HG03097 (cell line): ENCODE measurements around the gene USP34.
"Not testable (repeated sequence)": the region's sequence is repeated elsewhere in the genome, so short reads cannot be mapped to it uniquely, and the experiment has no call there.

Experiments used
- ATAC-seq: cut with Tn5 transposase; IDR thresholded peaks from one replicate; pipeline ENCODE4 v1.9.1; 2021; ENCODE audit not compliant: unreplicated experiment, low FRiP score

USP34 gene

DNA sequence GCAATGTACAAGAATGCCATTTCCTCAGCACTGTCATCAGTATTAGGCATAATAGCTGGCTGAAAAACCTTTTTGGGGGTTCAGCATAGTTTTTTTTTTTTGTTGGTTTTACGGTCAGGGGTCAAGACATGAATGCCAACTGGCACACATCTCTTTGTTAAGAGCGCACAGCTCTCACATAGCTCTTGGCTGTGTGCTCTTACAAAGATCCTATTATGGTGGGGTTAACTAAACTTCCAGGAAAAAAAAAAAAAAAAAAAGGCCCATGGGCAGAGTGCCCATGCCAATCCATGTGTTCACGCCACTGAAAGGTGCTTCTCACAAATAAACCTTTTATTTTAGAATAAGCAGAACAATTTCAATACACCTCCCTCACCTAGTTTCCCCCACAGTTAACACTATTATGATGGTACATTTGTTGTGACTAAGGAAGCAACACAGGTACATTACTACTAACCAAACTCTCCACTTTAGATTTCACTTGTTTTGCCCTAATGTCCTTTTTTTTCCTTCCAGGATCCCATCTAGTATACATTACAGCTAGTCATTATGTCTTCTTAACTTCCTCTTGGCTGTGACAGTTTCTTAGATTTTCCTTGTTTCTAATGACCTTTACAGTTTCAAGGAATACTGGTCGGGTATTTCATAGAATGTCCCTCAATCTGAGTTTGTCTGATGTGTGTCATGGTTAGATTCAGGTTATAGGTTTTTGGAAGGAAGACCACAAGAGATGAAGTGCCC, 252.6 kb downstream of the USP34 start:
- no peak for ATAC-seq

DNA sequence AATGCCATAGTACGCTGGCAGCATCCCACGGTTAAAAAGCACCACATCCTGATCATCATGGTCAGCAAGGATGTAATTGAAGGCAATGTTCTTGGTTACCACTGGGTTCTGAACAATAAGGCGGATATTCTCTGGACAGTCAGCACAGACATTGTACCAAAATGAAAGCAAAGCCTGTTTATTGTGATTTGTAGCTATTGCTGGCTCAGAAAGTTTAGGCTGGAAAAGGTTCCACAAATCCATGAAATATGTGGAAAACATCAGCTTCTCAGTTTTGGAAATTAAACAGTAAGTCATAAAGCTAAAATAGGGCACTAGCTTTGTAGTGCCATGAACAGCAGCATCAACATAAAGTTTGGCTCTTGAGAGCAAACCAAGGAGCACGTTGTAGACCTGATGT, 256.7 kb downstream of the USP34 start:
- no peak for ATAC-seq

DNA sequence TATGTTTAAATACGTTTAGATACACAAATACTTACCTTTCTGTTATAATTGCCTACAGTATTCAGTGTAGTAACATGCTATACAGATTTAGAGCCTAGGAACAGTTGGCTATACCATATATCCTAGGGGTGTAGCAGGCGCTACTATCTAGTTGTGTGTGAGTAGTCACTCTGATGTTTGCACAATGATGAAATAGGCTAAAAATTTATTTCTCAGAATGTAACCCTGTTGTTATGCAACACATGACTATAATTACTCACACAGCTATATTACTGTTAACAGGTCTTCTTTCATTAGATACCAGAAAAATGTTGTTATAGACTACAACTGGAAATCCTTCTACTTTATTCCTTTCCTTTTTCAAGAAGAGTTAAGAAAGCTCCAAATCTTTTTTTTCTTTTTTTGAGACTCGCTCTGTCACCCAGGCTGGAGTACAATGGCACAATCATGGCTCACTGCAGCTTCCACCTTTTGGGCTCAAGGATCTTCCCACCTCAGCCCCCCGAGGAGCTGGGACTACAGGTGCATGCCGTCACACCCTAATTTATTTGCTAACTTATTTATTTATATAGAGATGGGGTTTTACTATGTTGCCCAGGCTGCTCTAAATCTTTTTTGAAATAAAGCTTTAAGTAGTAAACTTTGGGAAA, 260.4 kb downstream of the USP34 start:
- ATAC-seq: no peak

DNA sequence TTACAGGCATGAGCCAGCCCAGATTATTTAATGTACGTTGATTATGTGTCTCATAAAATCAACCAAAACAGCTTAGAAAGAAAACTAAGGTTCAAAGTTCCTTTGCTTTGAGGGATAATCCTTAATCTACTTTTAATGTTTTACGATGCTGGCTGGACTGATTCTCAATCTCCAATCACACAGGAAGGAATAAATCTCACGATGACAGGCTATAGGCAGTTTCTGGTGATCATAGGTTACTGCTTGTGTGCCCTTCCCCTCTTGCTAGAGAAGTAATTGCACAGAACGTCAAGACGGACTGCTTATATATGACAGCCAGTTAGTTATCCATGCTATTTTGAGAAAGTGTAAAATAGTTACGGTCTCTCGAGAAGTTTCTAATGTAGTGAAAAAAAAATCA, 265.8 kb downstream of the USP34 start:
- no peak for ATAC-seq

DNA sequence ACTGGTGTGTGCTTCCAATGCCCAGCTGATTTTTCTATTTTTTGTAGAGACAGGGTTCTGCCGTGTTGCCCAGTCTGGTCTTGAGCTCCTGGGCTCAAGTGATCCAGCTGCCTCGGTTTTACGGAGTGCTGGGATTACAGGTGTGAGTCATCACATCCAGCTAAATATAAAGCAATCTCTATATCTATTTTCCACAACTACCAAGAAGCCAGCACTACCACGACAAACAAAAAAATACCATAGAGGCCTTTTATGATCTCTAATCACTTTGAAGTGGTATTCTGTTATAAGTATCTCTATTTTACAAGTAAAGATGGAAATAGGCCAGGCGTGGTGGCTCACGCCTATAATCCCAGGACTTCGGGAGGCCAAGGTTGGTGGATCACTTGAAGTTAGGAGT, 274.2 kb downstream of the USP34 start:
- no peak for ATAC-seq

DNA sequence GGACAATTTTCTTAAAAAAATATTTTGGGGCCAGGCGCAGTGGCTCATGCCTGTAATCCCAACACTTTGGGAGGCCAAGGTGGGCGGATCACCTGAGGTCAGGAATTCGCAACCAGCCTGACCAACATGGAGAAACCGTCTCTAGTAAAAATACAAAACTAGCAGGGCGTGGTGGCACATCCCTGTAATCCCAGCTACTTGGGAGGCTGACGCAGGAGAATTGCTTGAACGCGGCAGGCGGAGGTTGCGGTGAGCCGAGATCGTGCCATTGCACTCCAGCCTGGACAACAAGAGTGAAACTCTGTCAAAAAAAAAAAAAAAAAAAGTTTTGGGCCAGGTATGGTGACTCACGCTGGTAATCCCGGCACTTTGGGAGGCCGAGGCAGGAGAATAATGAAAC, 276.2 kb downstream of the USP34 start:
- ATAC-seq: not testable (repeated sequence)

DNA sequence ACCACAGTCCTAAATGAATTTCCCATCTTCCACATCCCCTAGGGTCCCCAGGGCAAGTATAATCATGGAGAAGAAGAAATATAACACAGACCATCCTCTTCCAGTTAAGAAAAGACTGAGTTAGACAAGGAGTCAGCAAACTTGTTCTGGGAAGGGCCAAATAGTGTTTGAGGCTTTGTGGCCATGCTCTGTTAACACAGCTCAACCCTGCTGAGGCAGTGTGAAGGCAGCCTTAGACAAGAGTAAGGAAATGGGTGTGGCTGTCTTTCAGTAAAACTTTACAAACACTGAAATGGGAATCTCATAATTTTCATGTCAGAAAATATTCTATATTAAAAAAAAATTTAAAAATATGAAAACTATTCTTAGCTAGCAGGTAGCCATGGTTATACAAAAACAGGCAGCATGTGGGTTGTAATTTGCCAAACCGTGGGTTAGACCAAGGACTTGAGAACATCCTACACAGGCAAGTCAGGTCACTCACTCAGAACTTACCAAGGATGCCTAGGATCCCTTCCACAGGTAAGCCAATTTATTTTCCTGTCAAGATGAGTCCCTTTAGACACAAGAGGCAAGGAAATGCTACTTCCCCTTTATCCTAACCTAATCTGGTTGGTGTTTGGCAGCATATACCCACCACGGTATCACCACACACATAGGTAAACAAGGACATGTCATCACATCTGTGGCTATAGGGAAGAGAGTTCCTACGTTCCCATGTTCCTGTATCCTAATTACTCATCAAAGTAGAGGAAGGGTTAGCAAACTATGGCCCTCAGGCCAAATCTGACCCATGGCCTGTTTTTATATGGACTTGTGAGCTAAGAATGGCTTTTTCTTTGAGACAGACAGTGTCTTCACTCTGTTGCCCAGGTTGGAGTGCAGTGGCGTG, 277.0 kb downstream of the USP34 start:
- no peak for ATAC-seq

DNA sequence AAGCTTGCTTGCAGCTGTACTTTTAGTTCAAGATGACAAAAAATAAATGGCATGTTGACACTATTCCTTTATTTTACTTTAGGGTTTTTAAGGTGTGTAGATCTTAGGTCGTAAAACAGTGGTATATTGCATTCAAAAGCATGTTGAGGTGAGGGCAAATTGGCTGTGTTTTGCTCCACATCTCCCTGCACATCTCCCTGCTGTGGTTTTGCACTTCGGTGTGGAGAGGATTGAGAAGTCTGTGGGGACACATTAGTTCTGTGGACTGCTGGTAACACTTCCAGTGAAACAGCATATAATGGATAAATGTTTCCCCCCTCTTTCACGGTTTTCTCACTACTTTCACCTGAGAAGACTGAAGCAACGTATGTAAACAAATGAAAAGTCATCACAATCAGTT, 283.8 kb downstream of the USP34 start:
- ATAC-seq: no peak

DNA sequence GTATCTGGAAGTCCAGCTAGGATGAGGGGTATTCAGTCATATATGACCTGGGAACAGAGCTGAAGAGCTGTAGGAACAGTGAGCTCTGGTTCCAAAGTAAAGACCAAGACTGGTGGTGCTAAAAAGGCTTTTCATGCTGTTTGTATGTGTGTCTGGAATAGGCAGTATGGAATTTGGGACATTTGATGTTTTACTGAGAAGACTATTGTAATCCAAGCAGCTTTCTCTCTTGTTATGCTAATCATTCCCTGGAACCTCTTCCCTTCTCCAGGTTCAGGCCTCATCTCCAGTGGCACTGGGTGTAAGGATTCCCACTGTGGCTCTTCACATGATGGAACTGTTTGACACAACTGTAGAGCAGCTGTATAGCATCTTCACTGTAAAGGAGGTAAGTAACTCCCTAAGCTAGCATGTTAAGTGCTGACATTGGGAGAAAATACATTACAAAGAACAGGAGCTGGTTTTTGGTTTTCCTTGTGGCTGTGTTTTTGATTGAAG, 285.6 kb downstream of the USP34 start:
- no peak for ATAC-seq

DNA sequence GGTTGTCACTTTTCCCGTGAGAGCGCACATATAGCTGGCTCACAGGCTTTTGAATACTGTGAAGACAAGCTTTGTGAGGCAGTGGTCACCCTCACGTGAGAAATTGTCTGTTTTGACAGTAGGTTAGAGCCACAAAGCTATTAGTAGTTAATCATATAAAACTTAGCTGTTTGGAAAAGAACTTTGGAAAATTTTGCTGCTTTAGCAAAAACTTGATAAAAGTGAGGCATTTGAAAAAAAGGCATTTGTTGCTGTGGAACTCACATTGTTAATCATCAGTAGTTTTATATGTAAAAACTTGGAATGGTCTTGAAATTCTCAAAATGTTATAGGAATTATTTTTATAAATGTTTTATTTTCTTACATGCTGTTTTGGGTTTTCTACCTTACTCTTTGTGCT, 286.6 kb downstream of the USP34 start:
- ATAC-seq: no peak

DNA sequence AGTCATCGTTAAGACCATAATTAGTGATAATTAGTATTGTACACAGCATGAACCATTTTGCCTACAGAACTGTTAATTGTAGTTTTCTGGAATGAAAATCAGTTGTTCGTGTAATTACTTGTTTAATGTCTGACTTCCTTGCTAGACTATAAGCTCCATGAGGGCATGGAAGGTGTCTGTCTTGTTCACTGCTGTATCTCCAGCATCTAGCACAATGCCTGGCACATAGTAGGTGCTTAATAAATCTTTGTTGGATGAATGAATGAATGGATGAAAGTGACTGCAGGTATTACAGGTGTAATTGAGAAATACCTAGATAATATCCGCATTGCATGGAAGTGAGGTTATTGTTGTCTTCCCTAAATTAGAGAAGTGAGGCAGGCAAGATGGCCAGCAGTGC, 287.1 kb downstream of the USP34 start:
- ATAC-seq: no peak

DNA sequence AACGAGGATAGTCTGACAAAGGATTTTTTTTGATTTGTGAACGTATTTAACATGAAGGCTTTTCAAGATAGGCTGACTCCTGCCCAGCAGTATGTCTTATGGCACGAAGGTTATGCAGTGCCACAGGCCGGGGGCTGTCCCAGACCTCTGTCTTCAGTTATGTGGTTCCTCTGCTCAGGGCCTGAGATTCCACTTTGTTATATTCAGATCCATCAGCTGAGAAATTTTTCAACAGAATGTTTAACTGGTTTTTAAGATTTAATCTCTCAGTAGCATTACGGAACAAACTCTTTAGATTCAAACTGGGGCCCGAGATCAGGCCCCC, 288.9 kb downstream of the USP34 start:
- no peak for ATAC-seq

DNA sequence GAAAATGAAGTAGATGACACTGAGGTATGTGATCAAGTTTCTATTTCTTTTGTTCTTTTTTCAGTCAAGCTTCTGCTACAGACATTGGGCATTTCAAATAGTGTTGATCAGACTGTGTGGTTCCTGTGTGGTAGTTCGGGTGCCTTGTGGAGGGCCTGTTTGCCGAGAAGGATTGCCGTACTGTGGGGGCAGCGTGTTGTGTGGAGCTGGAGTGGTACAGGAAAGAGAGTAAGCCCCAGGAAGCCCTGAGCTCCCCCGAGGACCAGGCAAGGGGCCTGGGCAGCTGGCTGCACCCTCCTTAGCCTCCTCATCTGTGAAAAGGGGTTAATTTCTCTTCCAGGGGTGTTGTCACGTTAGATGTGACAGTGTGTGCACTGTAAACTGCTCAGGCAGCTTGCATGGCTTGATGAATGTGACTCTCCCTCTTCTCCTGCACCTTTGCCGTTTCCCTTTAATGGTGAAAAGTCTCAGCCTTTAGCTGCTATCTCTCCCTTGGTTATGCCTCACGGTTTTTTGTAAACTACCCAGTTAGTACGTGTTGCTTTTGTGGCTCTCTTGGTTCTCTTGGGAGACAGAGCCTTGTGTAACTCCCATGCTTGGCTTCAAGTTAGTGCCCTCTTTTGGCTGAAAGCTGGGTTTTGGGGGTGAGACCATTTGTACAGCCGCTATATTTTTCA, 289.4 kb downstream of the USP34 start:
- no peak for ATAC-seq

DNA sequence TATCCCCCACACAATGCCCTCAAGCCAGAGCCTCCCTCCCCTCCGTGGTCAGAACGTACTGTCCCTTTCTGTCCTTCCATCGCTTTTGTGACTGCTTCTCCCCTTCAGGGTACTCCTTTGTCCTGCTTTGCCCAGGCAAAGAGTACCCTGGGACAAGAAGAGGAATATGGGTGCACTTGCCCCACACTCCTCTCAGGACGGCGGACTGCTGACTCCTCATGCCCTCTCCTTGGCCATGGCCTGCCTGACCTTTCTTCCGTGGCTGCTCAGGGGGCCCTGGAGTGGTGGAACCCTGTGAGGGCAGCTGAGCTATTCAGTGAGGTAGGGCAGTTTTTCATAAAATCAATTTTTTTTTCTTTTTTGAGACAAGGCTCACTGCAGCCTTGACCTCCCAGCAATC, 290.2 kb downstream of the USP34 start:
- ATAC-seq: no peak

DNA sequence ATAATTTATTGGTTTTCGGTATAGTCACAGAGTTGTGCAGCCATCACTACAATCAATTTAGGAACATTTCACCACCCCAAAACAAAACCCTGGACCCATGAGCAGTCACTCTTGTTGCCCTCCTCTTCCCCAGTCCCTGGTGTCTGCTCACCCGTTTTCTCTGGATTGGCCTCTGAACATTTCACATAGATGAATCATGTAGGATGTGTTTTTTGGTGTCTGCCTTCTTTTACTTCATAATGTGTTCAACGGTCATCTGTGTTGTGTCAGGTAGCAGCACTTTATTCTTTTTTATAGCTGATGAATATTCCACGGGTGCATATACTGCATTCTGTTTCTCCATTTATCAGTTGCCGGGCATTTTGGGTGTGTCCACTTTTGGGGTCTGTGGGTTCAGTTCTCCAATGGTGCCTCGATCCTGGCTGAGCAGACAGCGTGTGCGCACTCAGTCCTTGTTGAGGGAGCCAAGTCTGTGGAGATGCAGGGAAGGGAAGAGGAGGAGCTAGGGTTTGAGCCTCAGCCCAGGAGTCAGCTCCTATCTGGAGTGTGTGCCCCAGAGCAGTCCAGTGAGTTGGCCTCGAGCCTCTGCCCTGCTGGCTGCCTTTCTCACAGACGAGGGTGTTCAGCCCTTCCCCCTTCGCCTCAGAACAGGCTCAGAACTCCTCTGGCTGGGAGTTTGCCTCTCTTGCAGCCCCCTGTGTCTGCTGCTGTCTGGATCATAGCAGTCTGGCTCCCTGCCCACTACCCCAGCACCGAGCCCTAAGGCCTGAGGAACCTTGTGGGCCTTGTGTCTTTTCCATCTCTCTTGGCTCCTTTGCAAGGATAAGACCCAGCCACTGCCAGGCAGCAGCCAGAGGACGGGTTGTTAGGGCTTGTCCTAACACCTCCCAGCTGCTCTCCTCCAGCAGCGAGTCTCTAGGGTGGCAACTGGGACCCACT, 290.9 kb downstream of the USP34 start:
- no peak for ATAC-seq

DNA sequence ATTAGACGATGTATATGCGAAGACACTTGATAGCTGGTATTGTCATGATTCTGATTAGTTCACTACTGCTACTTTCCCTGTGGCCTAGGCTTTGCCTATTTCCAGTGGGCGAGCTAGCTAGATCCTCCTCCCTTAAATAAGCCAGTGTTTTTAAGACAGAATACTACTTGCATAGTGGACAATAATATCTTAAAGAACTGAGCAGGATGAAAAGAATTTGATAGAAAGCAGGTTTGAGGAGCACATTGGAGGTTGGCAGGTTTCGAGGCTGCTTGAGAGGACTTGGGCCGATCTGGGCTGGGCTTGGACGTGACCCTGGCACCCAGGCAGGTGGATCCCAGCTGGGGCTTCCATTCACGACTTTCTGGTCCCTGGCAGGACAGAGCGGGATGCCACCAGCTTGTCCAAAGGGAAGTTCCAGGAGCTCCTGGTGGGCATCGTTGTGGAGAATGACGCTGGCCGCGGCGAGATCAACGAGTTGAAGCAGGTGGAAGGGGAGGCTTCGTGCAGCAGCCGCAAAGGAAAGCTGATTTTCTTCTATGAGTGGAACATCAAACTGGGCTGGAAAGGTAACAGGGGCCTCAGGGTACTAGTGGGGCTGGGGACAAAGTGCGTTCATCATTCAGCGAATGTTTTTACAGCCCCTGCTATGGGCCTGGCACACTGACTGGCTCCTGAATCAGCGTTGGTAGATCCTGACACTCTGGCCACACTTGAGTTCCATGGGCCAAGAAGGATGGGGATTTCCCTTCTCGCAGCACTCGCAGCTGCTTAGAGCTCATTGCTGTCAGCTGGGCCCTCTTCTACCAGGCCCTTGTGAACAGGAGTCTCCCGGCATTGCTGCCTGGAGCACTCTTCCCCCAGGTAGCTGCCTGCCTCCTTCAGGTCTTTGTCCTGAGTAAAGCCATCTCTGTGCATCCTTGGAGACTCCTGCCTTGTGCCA, 292.0 kb downstream of the USP34 start:
- no peak for ATAC-seq

DNA sequence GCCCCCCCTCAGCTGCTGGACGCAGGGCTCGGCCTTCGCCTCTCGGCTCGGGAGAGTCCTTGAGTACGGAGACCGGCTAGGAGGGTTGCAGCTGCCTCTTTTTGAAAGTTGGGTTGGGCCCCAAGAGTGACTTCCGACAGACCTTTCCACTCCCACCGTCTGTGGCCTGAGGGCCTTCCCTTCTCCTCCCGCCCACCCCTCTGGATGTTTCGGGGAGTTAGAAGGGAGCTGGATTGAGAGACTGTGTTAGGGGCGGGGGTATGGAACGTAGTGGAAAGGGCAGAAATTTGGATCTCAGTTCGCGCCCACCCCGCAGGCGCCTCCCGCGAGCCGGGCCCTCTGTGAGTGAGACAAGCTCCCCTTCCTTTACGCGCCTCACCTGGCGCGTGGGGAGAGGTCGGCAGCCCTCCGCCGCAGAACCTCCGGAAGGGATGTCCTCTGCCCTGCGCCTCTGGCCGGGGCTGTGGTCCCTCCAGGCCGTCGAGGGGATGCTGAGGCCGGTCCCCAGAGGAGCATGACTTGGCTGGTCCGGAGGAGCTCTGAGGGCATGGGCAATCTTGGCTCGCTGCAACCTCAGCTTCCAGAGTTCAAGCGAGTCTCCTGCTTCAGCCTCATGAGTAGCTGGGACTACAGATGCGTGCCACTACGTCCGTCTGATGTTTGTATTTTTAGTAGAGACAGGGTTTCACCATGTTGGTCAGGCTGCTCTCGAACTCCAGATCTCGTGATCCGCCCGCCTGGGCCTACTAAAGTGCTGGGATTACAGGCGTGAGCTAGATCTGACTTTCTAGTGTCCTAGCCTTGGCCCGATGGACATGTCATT, 292.9 kb downstream of the USP34 start:
- ATAC-seq: peak; percentile 7
